HAP-1 (cell line): Measurements from ENCODE around the gene CPNE6.

ENCODE experiments used
- DNase-seq, 2 experiments: peaks; one replicate each; pipeline ENCODE4 v3.0.0-alpha.2; 2016 to 2020; ENCODE audit warnings: low spot score in 2 of 2
- H3K27me3 ChIP-seq: fragments of 250-450 bp; sonication (Bioruptor Pico); 2 replicates; pipeline ENCODE4 v1.5.1; 2020; ENCODE audit warnings: low read depth, mild to moderate bottlenecking, moderate library complexity
- H3K36me3 ChIP-seq: fragments of 250-450 bp; sonication (Bioruptor Pico); replicated peaks from 2 replicates; pipeline ENCODE4 v1.5.1; 2020; ENCODE audit warnings: mild to moderate bottlenecking
- H3K4me1 ChIP-seq: fragments of 250-450 bp; sonication (Bioruptor Pico); 2 replicates; pipeline ENCODE4 v1.5.1; 2020; ENCODE audit warnings: mild to moderate bottlenecking
- H3K4me3 ChIP-seq: fragments of 250-450 bp; sonication (Bioruptor Pico); 2 replicates; pipeline ENCODE4 v1.5.1; 2020; ENCODE audit warnings: mild to moderate bottlenecking, moderate library complexity
- H3K9me3 ChIP-seq: fragments of 250-450 bp; sonication (Bioruptor Pico); 2 replicates; pipeline ENCODE4 v1.5.1; 2020; ENCODE audit warnings: mild to moderate bottlenecking, moderate library complexity
- in situ Hi-C: fragments of 300-500 bp; cut with MboI; formaldehyde crosslinking; loops from 3 replicates; pipeline ENCODE4 v1.14.3; 2020; ENCODE audit warnings: low sequenced_read_pairs, inconsistent platforms, mixed read lengths

CPNE6 gene

DNA sequence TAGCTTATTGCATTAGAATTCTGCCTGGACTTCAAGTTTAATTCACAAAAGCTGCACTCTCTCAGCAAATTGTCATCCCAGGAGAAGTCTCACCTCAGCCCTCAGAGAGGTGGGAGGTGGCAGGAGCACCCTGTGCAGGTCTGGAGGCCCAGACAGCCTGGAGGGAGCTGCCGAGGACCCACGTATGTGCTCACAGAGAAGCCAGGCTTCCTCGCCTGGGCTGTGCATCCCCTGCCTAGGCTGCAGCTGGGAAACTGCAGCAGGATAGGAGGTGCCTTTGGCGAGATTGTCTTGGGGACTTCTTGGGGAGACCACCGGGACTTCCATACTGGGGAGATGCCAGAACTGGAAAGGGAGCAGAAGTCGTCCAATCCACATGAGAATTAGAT lies 8.8 kb downstream of the CPNE6 start:
- Histone ChIP-seq H3K9me3 (no peaks in the 10 kb centered on the region), H3K4me3 (no peak overlapping the region), H3K27me3 (no peaks in the 10 kb centered on the region), H3K4me1 (no peaks in the 10 kb centered on the region), H3K36me3 (no peaks in the 10 kb centered on the region)
- in situ Hi-C loops: no loop called here
- no peak for DNase-seq

GRCh38 chr14:24080888-24081738 lies 9.8 kb downstream of the CPNE6 start:
- in situ Hi-C loops: no loop called here
- Histone ChIP-seq H3K36me3 (no peaks in the 10 kb centered on the region), H3K4me1 (no peaks in the 10 kb centered on the region), H3K4me3 (peak overlapping the region; percentile 34), H3K27me3 (no peaks in the 10 kb centered on the region), H3K9me3 (no peaks in the 10 kb centered on the region)
- peak; percentile 33 to 83 for DNase-seq

DNA sequence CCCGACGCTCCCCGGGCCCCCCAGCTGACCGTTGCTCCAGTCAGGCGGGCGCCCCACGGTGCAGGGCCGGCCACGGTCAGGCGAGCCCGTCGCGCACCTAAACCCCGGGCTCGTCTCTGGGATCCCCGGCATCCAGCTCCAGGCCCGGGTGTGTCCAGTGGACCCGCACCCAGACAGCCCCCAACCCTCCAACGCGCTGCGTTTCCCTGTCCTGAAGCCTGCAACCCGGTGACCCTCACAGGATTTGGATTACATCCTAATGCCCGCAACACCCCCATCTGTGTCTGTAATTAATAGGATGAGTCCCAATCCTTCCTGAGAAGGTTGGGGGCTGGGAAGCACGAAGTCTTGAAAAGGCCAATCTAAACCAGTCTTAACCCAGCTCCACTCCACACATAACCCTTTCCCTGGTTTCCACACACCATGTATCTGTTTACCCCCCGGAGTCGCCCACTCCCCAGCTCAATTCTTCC lies 10.4 kb downstream of the CPNE6 start:
- no peak for DNase-seq
- in situ Hi-C loops: no loop called here

DNA sequence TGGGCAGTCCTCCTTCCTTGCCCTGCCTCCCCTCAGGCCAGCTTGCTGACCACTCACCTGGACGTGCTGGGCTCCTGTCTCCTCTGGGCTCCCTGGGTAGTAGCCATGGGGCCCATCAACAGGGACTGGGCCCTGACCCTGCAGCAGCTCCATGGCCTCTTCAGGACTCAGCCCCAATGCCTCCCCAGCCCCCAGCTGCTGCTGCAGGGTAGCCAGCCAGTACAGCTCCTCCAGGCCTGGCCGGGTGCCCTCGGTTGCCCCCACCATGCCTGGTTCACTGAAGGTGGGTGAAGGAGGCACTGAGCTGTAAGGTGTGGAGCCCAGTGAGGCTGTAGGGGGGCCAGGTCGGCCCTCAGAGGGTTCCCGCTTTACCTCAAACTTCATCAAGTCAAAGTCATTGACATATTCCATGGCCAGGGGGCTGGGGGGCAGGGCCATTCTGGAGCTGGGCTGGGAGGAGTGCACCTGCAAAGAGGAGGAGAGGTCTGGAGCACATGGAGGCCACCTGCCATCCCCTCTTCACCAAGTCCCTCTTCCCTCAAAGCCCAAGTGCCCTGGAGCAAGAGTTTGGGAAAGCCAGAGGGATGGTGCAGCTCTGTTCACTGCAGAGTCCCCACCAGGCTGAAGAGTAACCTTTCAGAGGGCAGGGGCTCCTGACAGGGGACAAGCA lies 11.2 kb downstream of the CPNE6 start:
- H3K9me3 ChIP-seq: no peaks in the 10 kb centered on the region

More for the DNA sequence above, 10.4 kb downstream of the CPNE6 start:
- H3K9me3 ChIP-seq: no peaks in the 10 kb centered on the region
- no peaks in the 10 kb centered on the region for H3K4me1 ChIP-seq
- H3K4me3 ChIP-seq: peak overlapping the region; percentile 34
- H3K36me3 ChIP-seq: no peaks in the 10 kb centered on the region
- no peaks in the 10 kb centered on the region for H3K27me3 ChIP-seq

DNA sequence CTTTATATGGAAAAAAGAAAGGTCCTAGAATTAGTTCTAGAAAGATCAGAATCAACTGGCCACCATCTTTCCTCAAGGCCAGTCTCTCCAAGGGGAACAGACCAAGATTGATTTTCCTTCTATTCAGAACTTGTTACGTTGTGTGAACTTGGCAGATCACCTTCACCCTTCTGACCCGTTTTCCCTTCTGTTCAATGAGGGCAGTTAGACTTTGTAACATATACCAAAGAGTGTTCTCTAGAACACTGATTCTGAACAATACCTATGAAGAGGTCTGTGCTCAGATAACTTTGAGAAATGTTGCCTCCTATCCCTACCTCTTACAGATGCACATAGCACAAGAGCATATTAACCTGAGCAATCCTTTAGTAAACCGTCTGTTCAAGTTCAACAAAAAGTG lies 12.1 kb downstream of the CPNE6 start:
- Histone ChIP-seq H3K4me1 (no peaks in the 10 kb centered on the region), H3K9me3 (no peaks in the 10 kb centered on the region), H3K36me3 (no peaks in the 10 kb centered on the region), H3K4me3 (no peak overlapping the region), H3K27me3 (no peaks in the 10 kb centered on the region)
- in situ Hi-C loops: no loop called here
- no peak for DNase-seq

More for the DNA sequence above, 11.2 kb downstream of the CPNE6 start:
- in situ Hi-C loops: no loop called here
- no peak for DNase-seq
- no peak overlapping the region for H3K4me3 ChIP-seq
- no peaks in the 10 kb centered on the region for H3K36me3 ChIP-seq
- no peaks in the 10 kb centered on the region for H3K27me3 ChIP-seq
- H3K4me1 ChIP-seq: no peaks in the 10 kb centered on the region

GRCh38 chr14:24084440-24084839 lies 13.1 kb downstream of the CPNE6 start:
- in situ Hi-C loops: no loop called here

GRCh38 chr14:24085215-24085614 lies 13.9 kb downstream of the CPNE6 start:
- no peaks in the 10 kb centered on the region for H3K4me1 ChIP-seq
- in situ Hi-C loops: no loop called here
- DNase-seq: no peak
- H3K36me3 ChIP-seq: no peaks in the 10 kb centered on the region
- H3K9me3 ChIP-seq: no peaks in the 10 kb centered on the region
- H3K4me3 ChIP-seq: no peak overlapping the region
- H3K27me3 ChIP-seq: no peaks in the 10 kb centered on the region

More at GRCh38 chr14:24084440-24084839, 13.1 kb downstream of the CPNE6 start:
- Histone ChIP-seq H3K27me3 (no peaks in the 10 kb centered on the region), H3K4me3 (no peak overlapping the region), H3K36me3 (no peaks in the 10 kb centered on the region), H3K4me1 (no peaks in the 10 kb centered on the region), H3K9me3 (no peaks in the 10 kb centered on the region)
- no peak for DNase-seq

- no peaks in the 10 kb centered on the region for H3K9me3 ChIP-seq
- H3K27me3 ChIP-seq: no peaks in the 10 kb centered on the region
- H3K4me1 ChIP-seq: no peaks in the 10 kb centered on the region
- no peak overlapping the region for H3K4me3 ChIP-seq
- no peaks in the 10 kb centered on the region for H3K36me3 ChIP-seq
- no peak for DNase-seq
- in situ Hi-C loops: no loop called here
Measured at GRCh38 chr14:24086193-24086955, 15.0 kb downstream of the CPNE6 start.

DNA sequence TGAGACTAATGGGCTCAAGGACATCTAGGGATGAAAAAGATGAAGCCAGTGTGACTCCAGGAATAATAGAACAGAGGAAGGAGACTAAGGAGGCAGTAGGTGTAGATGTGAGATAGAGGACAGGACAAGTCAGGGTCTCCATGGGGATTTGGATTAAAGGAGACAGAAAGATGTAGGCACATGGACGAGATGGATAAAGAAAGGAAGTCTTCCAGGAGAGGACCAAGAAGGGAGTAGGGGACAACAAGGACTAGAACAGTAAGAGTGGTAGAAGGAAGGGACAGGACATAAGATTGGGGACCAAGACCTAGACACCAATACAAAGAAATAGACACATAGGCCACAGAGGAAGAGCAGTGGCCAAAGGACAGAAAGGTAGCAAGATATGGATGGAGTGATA lies 15.6 kb downstream of the CPNE6 start:
- in situ Hi-C loops: no loop called here
- no peak for DNase-seq

GRCh38 chr14:24088095-24088494 lies 16.7 kb downstream of the CPNE6 start:
- Histone ChIP-seq H3K4me1 (no peaks in the 10 kb centered on the region; the same call in 1 of the 2 replicates), H3K4me3 (no peak overlapping the region), H3K27me3 (no peaks in the 10 kb centered on the region), H3K9me3 (no peaks in the 10 kb centered on the region), H3K36me3 (no peaks in the 10 kb centered on the region)
- DNase-seq: no peak
- in situ Hi-C loops: no loop called here

More for the DNA sequence above, 15.6 kb downstream of the CPNE6 start:
- H3K36me3 ChIP-seq: no peaks in the 10 kb centered on the region
- no peaks in the 10 kb centered on the region for H3K4me1 ChIP-seq
- no peaks in the 10 kb centered on the region for H3K9me3 ChIP-seq
- no peak overlapping the region for H3K4me3 ChIP-seq
- H3K27me3 ChIP-seq: no peaks in the 10 kb centered on the region

GRCh38 chr14:24089890-24090289 lies 18.5 kb downstream of the CPNE6 start:
- H3K4me1 ChIP-seq: peaks cover 5% of the 10 kb centered on the region
- no peaks in the 10 kb centered on the region for H3K27me3 ChIP-seq
- no peak for DNase-seq
- no peaks in the 10 kb centered on the region for H3K9me3 ChIP-seq
- no peak overlapping the region for H3K4me3 ChIP-seq
- in situ Hi-C loops: loop anchor here (10.0 kb wide), 1 partner anchor 75 kb away; no protein-coding TSS in a partner anchor
- H3K36me3 ChIP-seq: no peaks in the 10 kb centered on the region

- peaks cover 8% of the 10 kb centered on the region for H3K36me3 ChIP-seq
- in situ Hi-C loops: loop anchor here (10.0 kb wide), 1 partner anchor 77 kb away; no protein-coding TSS in a partner anchor
- H3K9me3 ChIP-seq: no peaks in the 10 kb centered on the region
- DNase-seq: no peak
- no peak overlapping the region for H3K4me3 ChIP-seq
- no peaks in the 10 kb centered on the region for H3K27me3 ChIP-seq
- peaks cover 11% of the 10 kb centered on the region for H3K4me1 ChIP-seq
Measured at GRCh38 chr14:24092110-24092504, 20.7 kb downstream of the CPNE6 start.

- peaks cover 8% of the 10 kb centered on the region for H3K36me3 ChIP-seq
- H3K27me3 ChIP-seq: no peaks in the 10 kb centered on the region
- peaks cover 11% of the 10 kb centered on the region for H3K4me1 ChIP-seq
- no peak overlapping the region for H3K4me3 ChIP-seq
- no peaks in the 10 kb centered on the region for H3K9me3 ChIP-seq
- no peak for DNase-seq
- in situ Hi-C loops: loop anchor here (10.0 kb wide), 1 partner anchor 78 kb away; no protein-coding TSS in a partner anchor
Measured at GRCh38 chr14:24092505-24093206, 21.3 kb downstream of the CPNE6 start.
